HepG2 (cell line): ENCODE measurements around the gene CARD16.

Experiments used
- ATF3 ChIP-seq: sonication (generic); formaldehyde crosslinking; IDR thresholded peaks from 2 replicates; pipeline ENCODE4 v1.4.0; 2020; ENCODE audit warnings: missing genetic modification reagents
- MAX ChIP-seq: IDR thresholded peaks from 2 replicates; pipeline ENCODE4 v1.6.1; 2012; ENCODE audit warnings: inconsistent platforms
- ZNF546 ChIP-seq: sonication (generic); formaldehyde crosslinking; conservative IDR thresholded peaks from 2 replicates; pipeline ENCODE4 v1.8.1; 2023; ENCODE audit warnings: mild to moderate bottlenecking, missing genetic modification reagents

GRCh38 chr11:105033781-105034180, 11.4 kb downstream of the CARD16 start:
- no peak for TF ChIP-seq ATF3 (CRISPR knock-in tag)
- no peak for TF ChIP-seq MAX
- TF ChIP-seq ZNF546 (CRISPR knock-in tag): no peak
